HEK293 (cell line): ENCODE measurements around the gene CLCNKB.
A peak's percentile ranks its signal among the peaks of the same experiment; 100 is the strongest.

Experiments used
- CTCF ChIA-PET: fragments of 350-600 bp; formaldehyde crosslinking; extraction: SDS; loops from one replicate; lab custom pipeline; 2021; ENCODE audit warnings: antibody characterized with exemption; lab: Yijun Ruan, JAX
- POLR2A ChIA-PET: fragments of 300-600 bp; formaldehyde crosslinking; extraction: SDS; loops from one replicate; lab custom pipeline; 2020; ENCODE audit warnings: antibody characterized with exemption, inconsistent platforms; lab: Yijun Ruan, JAX
- H3K27ac ChIP-seq: fragments of 200-500 bp; sonication (Bioruptor generic); 2 replicates; pipeline ENCODE4 v1.5.1; 2014; ENCODE audit warnings: low read depth, low read length, control low read depth, inconsistent platforms; ENCODE audit errors: extremely low read depth
- H3K36me3 ChIP-seq, 2 experiments: fragments of 200-500 bp in 1 of 2; sonication (Bioruptor generic) in 1 of 2; 1 replicate in 1 of 2; 2 replicates in 1 of 2; pipeline ENCODE4 v1.5.1; 2014 to 2017; ENCODE audit warnings: inconsistent platforms in 2 of 2, low read length in 2 of 2; ENCODE audit not compliant: control insufficient read depth in 2 of 2, insufficient read depth in 1 of 2
- H3K4me1 ChIP-seq: fragments of 200-500 bp; sonication (Bioruptor generic); 2 replicates; pipeline ENCODE4 v1.5.1; 2014; ENCODE audit warnings: mild to moderate bottlenecking, low read length, inconsistent platforms; ENCODE audit not compliant: control insufficient read depth, insufficient read depth
- H3K4me3 ChIP-seq: 2 replicates; pipeline ENCODE4 v1.5.1; 2011; ENCODE audit warnings: low read depth, mild to moderate bottlenecking, control low read depth, low read length, moderate library complexity
- H3K9me3 ChIP-seq: fragments of 200-500 bp; sonication (Bioruptor generic); 2 replicates; pipeline ENCODE4 v1.5.1; 2014; ENCODE audit warnings: low read depth, low read length, inconsistent platforms; ENCODE audit not compliant: control insufficient read depth, insufficient read depth
- ATF2 ChIP-seq: fragments of 450-650 bp; formaldehyde crosslinking; IDR thresholded peaks from 2 replicates; pipeline ENCODE4 v1.5.1; 2016; ENCODE audit warnings: missing biosample characterization, missing genetic modification characterization, low read depth
- BCL11B ChIP-seq: fragments of 450-650 bp; formaldehyde crosslinking; IDR thresholded peaks from 2 replicates; pipeline ENCODE4 v1.5.1; 2016; ENCODE audit warnings: low read depth, missing biosample characterization, missing genetic modification characterization
- IKZF3 ChIP-seq: fragments of 450-650 bp; IDR thresholded peaks from 2 replicates; pipeline ENCODE4 v1.5.0; 2018; ENCODE audit warnings: missing biosample characterization, mild to moderate bottlenecking, missing genetic modification characterization, moderate library complexity
- MEIS1 ChIP-seq: sonication (generic); formaldehyde crosslinking; IDR thresholded peaks from 2 replicates; pipeline ENCODE4 v1.8.1; 2022; ENCODE audit warnings: missing genetic modification reagents, mild to moderate bottlenecking, borderline replicate concordance
- OSR2 ChIP-seq: fragments of 450-650 bp; formaldehyde crosslinking; IDR thresholded peaks from 2 replicates; pipeline ENCODE4 v1.5.1; 2016; ENCODE audit warnings: missing biosample characterization, missing genetic modification characterization
- PATZ1 ChIP-seq: fragments of 450-650 bp; formaldehyde crosslinking; IDR thresholded peaks from 2 replicates; pipeline ENCODE4 v1.5.1; 2016; ENCODE audit warnings: missing biosample characterization, missing genetic modification characterization
- ZBTB26 ChIP-seq: fragments of 450-650 bp; formaldehyde crosslinking; optimal IDR thresholded peaks from 2 replicates; pipeline ENCODE3; 2016; ENCODE audit warnings: missing biosample characterization, mild to moderate bottlenecking, missing genetic modification characterization
- ZBTB7A ChIP-seq: fragments of 450-650 bp; formaldehyde crosslinking; IDR thresholded peaks from 2 replicates; pipeline ENCODE4 v1.5.1; 2016; ENCODE audit warnings: low read depth, missing biosample characterization, missing genetic modification characterization
- ZBTB8A ChIP-seq: fragments of 450-650 bp; formaldehyde crosslinking; IDR thresholded peaks from 2 replicates; pipeline ENCODE4 v1.5.1; 2016; ENCODE audit warnings: missing biosample characterization, missing genetic modification characterization
- ZNF266 ChIP-seq: fragments of 450-650 bp; formaldehyde crosslinking; IDR thresholded peaks from 2 replicates; pipeline ENCODE4 v1.5.1; 2016; ENCODE audit warnings: missing biosample characterization, missing genetic modification characterization, low read depth
- ZNF341 ChIP-seq: fragments of 450-650 bp; formaldehyde crosslinking; IDR thresholded peaks from 2 replicates; pipeline ENCODE4; 2016; ENCODE audit warnings: low read depth, missing biosample characterization, missing genetic modification characterization
- ZNF394 ChIP-seq: fragments of 450-650 bp; formaldehyde crosslinking; IDR thresholded peaks from 2 replicates; pipeline ENCODE4 v1.5.1; 2016; ENCODE audit warnings: missing biosample characterization, missing genetic modification characterization, mild to moderate bottlenecking, moderate library complexity, borderline replicate concordance
- ZNF549 ChIP-seq: fragments of 450-650 bp; IDR thresholded peaks from 2 replicates; pipeline ENCODE4 v1.5.1; 2018; ENCODE audit warnings: missing biosample characterization, missing genetic modification characterization, mild to moderate bottlenecking, inconsistent platforms, moderate library complexity
- ZNF624 ChIP-seq: fragments of 450-650 bp; formaldehyde crosslinking; IDR thresholded peaks from 2 replicates; pipeline ENCODE4 v1.5.1; 2017; ENCODE audit warnings: missing biosample characterization, missing genetic modification characterization
- ZNF629 ChIP-seq: fragments of 450-650 bp; formaldehyde crosslinking; IDR thresholded peaks from 2 replicates; pipeline ENCODE4 v1.5.1; 2017; ENCODE audit warnings: missing biosample characterization, missing genetic modification characterization
- ZNF768 ChIP-seq: fragments of 450-650 bp; formaldehyde crosslinking; IDR thresholded peaks from 2 replicates; pipeline ENCODE4 v1.5.1; 2018; ENCODE audit warnings: missing biosample characterization, mild to moderate bottlenecking, missing genetic modification characterization
- TF ChIP-seq, protein P1 (sequence below): fragments of 450-650 bp; formaldehyde crosslinking; IDR thresholded peaks from 2 replicates; pipeline ENCODE4 v1.5.0; 2017; ENCODE audit warnings: missing biosample characterization, missing genetic modification characterization, borderline replicate concordance
- TF ChIP-seq, protein P2 (sequence below): fragments of 450-650 bp; formaldehyde crosslinking; IDR thresholded peaks from 2 replicates; pipeline ENCODE4 v1.5.1; 2016; ENCODE audit warnings: missing biosample characterization, missing genetic modification characterization
- TF ChIP-seq, protein P3 (sequence below): fragments of 450-650 bp; formaldehyde crosslinking; IDR thresholded peaks from 2 replicates; pipeline ENCODE4 v1.5.1; 2016; ENCODE audit warnings: missing biosample characterization, missing genetic modification characterization

CLCNKB gene

DNA sequence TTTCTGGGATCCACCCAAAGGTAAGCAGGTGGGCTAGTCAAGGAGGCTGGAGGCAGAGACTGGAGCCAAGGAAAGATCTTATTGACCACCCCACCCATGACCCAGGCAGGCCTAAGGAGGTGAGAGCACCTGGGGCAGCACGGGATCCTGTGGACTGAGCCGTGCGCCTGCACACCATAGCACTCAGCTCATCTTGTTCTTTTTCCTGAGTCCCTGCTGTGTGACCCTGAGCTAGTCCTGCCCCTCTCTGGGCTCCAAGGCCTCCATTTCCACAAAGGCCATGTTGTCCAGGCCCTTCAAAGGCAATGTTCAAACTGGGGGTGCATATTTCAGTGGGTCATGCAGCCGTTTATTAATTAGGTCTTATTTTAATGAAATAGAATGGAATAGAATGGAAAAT lies 22.7 kb downstream of the CLCNKB start:
- H3K9me3 ChIP-seq = no peaks in the 10 kb centered on the region
- ChIA-PET POLR2A (no interaction called here), CTCF (interaction anchor here (1.9 kb wide), 1 partner anchor 56 kb away, joined by 7 read pairs; no protein-coding TSS in a partner anchor)

DNA sequence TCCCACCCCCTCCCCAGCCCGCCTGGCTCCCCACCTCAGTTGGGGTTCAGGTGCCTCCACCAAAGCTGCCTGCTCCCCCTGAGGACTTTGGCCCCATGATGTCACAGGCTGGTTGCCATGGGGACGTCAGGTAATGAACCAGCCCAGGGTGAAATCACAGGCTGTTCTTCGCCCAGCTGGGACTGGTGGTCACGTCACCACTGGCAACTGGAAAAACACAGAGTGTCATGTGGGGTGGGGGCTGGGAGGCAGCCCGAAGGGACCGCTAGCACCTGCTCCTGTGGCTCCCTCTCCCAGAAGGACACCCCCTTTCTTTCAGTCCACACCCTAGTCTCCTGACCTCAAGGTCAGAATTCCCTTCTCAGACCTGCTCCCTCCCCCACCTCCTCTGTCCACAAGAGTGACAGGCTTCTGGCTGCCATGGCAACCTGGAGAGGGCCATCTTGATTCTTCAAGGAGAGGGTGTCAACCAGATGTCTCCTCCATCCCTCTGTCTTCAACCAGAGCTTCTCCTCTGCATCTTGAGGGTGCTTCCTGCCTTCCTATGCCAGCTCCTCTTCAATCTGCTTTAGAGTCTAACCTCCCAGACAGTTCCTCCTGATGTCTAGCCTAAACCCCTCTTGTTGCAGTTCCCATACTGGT lies 23.7 kb downstream of the CLCNKB start:
- ChIA-PET POLR2A (interaction anchor here (0.6 kb wide), 1 partner anchor 165 kb away, joined by 3 read pairs; no protein-coding TSS in a partner anchor), CTCF (interaction anchor here (0.7 to 3.7 kb wide), 3 partner anchors 11 to 57 kb away, joined by 4 to 19 read pairs (median 7); no protein-coding TSS in a partner anchor)
- no peaks in the 10 kb centered on the region for H3K9me3 ChIP-seq
- no peak overlapping the region for H3K27ac ChIP-seq
- no peaks in the 10 kb centered on the region for H3K4me1 ChIP-seq
- H3K4me3 ChIP-seq = no peak overlapping the region
- H3K36me3 ChIP-seq = no peaks in the 10 kb centered on the region
- TF ChIP-seq ZNF394 (peak; percentile 36; the same call in 1 of the 2 replicates), ZNF624 (tag by site-specific recombination) (no peak), PATZ1 (peak; percentile 22; the same call in 1 of the 2 replicates), ZBTB8A (tag by site-specific recombination) (no peak), ZNF341 (tag by site-specific recombination) (peak; percentile 51; the same call in 1 of the 2 replicates), ZBTB7A (tag by site-specific recombination) (peak; percentile 28; the same call in 1 of the 2 replicates), BCL11B (no peak), ATF2 (tag by site-specific recombination) (peak; percentile 56; the same call in 1 of the 2 replicates), ZNF629 (0 out of 2 replicates have a peak, but pooled peaks have one; percentile 42), IKZF3 (tag by site-specific recombination) (no peak), OSR2 (no peak), ZNF549 (tag by site-specific recombination) (no peak)

More for the DNA sequence above, 22.7 kb downstream of the CLCNKB start:
- Histone ChIP-seq H3K4me1 (no peaks in the 10 kb centered on the region), H3K4me3 (no peak overlapping the region), H3K36me3 (no peaks in the 10 kb centered on the region), H3K27ac (no peak overlapping the region)
- no peak for TF ChIP-seq MEIS1 (CRISPR knock-in tag)
- no peak for TF ChIP-seq ZNF394
- TF ChIP-seq, protein P1, sequence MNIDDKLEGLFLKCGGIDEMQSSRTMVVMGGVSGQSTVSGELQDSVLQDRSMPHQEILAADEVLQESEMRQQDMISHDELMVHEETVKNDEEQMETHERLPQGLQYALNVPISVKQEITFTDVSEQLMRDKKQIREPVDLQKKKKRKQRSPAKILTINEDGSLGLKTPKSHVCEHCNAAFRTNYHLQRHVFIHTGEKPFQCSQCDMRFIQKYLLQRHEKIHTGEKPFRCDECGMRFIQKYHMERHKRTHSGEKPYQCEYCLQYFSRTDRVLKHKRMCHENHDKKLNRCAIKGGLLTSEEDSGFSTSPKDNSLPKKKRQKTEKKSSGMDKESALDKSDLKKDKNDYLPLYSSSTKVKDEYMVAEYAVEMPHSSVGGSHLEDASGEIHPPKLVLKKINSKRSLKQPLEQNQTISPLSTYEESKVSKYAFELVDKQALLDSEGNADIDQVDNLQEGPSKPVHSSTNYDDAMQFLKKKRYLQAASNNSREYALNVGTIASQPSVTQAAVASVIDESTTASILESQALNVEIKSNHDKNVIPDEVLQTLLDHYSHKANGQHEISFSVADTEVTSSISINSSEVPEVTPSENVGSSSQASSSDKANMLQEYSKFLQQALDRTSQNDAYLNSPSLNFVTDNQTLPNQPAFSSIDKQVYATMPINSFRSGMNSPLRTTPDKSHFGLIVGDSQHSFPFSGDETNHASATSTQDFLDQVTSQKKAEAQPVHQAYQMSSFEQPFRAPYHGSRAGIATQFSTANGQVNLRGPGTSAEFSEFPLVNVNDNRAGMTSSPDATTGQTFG (tag by site-specific recombination) = no peak
- TF ChIP-seq, protein P2, sequence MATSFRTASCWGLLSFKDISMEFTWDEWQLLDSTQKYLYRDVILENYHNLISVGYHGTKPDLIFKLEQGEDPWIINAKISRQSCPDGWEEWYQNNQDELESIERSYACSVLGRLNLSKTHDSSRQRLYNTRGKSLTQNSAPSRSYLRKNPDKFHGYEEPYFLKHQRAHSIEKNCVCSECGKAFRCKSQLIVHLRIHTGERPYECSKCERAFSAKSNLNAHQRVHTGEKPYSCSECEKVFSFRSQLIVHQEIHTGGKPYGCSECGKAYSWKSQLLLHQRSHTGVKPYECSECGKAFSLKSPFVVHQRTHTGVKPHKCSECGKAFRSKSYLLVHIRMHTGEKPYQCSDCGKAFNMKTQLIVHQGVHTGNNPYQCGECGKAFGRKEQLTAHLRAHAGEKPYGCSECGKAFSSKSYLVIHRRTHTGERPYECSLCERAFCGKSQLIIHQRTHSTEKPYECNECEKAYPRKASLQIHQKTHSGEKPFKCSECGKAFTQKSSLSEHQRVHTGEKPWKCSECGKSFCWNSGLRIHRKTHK = no peak
- no peak for TF ChIP-seq ZNF266 (tag by site-specific recombination)
- TF ChIP-seq ZBTB26 (tag by site-specific recombination) = no peak
- TF ChIP-seq, protein P3, sequence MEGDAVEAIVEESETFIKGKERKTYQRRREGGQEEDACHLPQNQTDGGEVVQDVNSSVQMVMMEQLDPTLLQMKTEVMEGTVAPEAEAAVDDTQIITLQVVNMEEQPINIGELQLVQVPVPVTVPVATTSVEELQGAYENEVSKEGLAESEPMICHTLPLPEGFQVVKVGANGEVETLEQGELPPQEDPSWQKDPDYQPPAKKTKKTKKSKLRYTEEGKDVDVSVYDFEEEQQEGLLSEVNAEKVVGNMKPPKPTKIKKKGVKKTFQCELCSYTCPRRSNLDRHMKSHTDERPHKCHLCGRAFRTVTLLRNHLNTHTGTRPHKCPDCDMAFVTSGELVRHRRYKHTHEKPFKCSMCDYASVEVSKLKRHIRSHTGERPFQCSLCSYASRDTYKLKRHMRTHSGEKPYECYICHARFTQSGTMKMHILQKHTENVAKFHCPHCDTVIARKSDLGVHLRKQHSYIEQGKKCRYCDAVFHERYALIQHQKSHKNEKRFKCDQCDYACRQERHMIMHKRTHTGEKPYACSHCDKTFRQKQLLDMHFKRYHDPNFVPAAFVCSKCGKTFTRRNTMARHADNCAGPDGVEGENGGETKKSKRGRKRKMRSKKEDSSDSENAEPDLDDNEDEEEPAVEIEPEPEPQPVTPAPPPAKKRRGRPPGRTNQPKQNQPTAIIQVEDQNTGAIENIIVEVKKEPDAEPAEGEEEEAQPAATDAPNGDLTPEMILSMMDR (tag by site-specific recombination) = no peak
- peak; percentile 81; the same call in 1 of the 2 replicates for TF ChIP-seq ZNF768
